Endothelial cell of umbilical vein (primary cell): ENCODE measurements around the gene SGCE. TPM values are rescaled to one million over a fixed set of nuclear protein-coding genes. Genes with fewer than 3 reads are reported as not detected.
"Not testable (repeated sequence)": the region's sequence is repeated elsewhere in the genome, so short reads cannot be mapped to it uniquely, and the experiment has no call there.

Experiments
- BruUV-seq: library from RNA; stranded (reverse); fragments of 400-500 nt; replicated peaks from 2 replicates; lab custom pipeline; 2021; lab: Mats Ljungman, UMichigan
- CTCF ChIA-PET: fragments of 300-600, 350-600 bp; sonication (Branson Sonifier 250); formaldehyde crosslinking; loops from one replicate; lab custom pipeline; 2021; ENCODE audit warnings: antibody characterized with exemption, inconsistent platforms; lab: Charles Lee
- POLR2A ChIA-PET: fragments of 300-600, 350-600 bp; sonication (Branson Sonifier 250); formaldehyde crosslinking; loops from one replicate; lab custom pipeline; 2021; ENCODE audit warnings: antibody characterized with exemption, inconsistent platforms; lab: Charles Lee
- DNase-seq: peaks from one replicate; pipeline ENCODE4 v3.0.0-alpha.2; 2011; ENCODE audit warnings: low read depth, low spot score
- FAIRE-seq: peaks from 2 replicates; lab custom pipeline; 2011; peaks lifted over from hg19 to GRCh38; lab: Jason Lieb, UNC
- H2AFZ ChIP-seq: 2 replicates; pipeline ENCODE4 v1.6.0; 2012; ENCODE audit warnings: low read depth, low read length, control low read depth, inconsistent platforms
- H3K27ac ChIP-seq: 2 replicates; pipeline ENCODE4 v1.5.1; 2011; ENCODE audit warnings: low read depth, mild to moderate bottlenecking, control low read depth, low read length, moderate library complexity; ENCODE audit not compliant: insufficient read depth
- H3K27me3 ChIP-seq, 2 experiments: 2 replicates each; pipeline versions ENCODE4 v1.6.0 to v1.6.1; 2011; ENCODE audit warnings: low read length in 2 of 2, mixed read lengths in 1 of 2; ENCODE audit not compliant: control insufficient read depth in 2 of 2, insufficient read depth in 2 of 2
- H3K36me3 ChIP-seq, 2 experiments: 2 replicates in 1 of 2; 3 replicates in 1 of 2; pipeline ENCODE4 v1.5.1; 2011; ENCODE audit warnings: low read length in 2 of 2, mild to moderate bottlenecking in 1 of 2, moderate library complexity in 1 of 2; ENCODE audit not compliant: control insufficient read depth in 2 of 2, insufficient read depth in 2 of 2; ENCODE audit errors: extremely low read depth in 1 of 2
- H3K4me1 ChIP-seq: 3 replicates; pipeline ENCODE4 v1.5.1; 2011; ENCODE audit warnings: mild to moderate bottlenecking, low read length; ENCODE audit not compliant: control insufficient read depth, insufficient read depth; ENCODE audit errors: extremely low read depth
- H3K4me2 ChIP-seq: 2 replicates; pipeline ENCODE4 v1.6.1; 2011; ENCODE audit warnings: low read length, control low read depth, mixed read lengths; ENCODE audit not compliant: insufficient read depth
- H3K4me3 ChIP-seq, 3 experiments: fragments of 200-600 bp in 1 of 3; sonication (generic), shearing (Covaris generic) in 1 of 3; replicated peaks in 1 of 3; 2 replicates each; pipeline ENCODE4 v1.5.1; 2011 to 2016; ENCODE audit warnings: control low read depth in 3 of 3, low read length in 3 of 3, mild to moderate bottlenecking in 2 of 3, inconsistent platforms in 1 of 3, low read depth in 1 of 3, moderate library complexity in 1 of 3; ENCODE audit not compliant: insufficient read depth in 1 of 3
- H3K79me2 ChIP-seq: 2 replicates; pipeline ENCODE4 v1.6.0; 2012; ENCODE audit warnings: low read length, inconsistent platforms; ENCODE audit not compliant: control insufficient read depth, insufficient read depth
- H3K9ac ChIP-seq: replicated peaks from 2 replicates; pipeline ENCODE3; 2011; ENCODE audit warnings: low read length, control low read depth; ENCODE audit not compliant: insufficient read depth; ENCODE audit errors: extremely low read depth
- H3K9me1 ChIP-seq: replicated peaks from 3 replicates; pipeline ENCODE4 v1.6.0; 2011; ENCODE audit warnings: mild to moderate bottlenecking, low read length; ENCODE audit not compliant: control insufficient read depth, insufficient read depth; ENCODE audit errors: extremely low read depth
- H3K9me3 ChIP-seq: replicated peaks from 2 replicates; pipeline ENCODE4 v1.5.1; 2012; ENCODE audit warnings: low read length, inconsistent platforms; ENCODE audit not compliant: control insufficient read depth, insufficient read depth
- H4K20me1 ChIP-seq: replicated peaks from 2 replicates; pipeline ENCODE3; 2011; ENCODE audit warnings: mild to moderate bottlenecking, low read length; ENCODE audit not compliant: control insufficient read depth, insufficient read depth; ENCODE audit errors: extremely low read depth
- FOS ChIP-seq: IDR thresholded peaks from 2 replicates; pipeline ENCODE4 v1.6.1; 2011; ENCODE audit warnings: mild to moderate bottlenecking, low read length, moderate library complexity, borderline replicate concordance; ENCODE audit not compliant: insufficient read depth
- GATA2 ChIP-seq: IDR thresholded peaks from 2 replicates; pipeline ENCODE4 v1.7.0; 2011; ENCODE audit warnings: low read depth, mild to moderate bottlenecking, moderate library complexity, mixed read lengths, low read length; ENCODE audit not compliant: insufficient read length, insufficient read depth
- JUN ChIP-seq: IDR thresholded peaks from 2 replicates; pipeline ENCODE4 v1.6.1; 2011; ENCODE audit warnings: borderline replicate concordance, low read depth; ENCODE audit not compliant: insufficient read length, insufficient read depth
- dilution Hi-C: fragments of 300-500 bp; cut with MboI; formaldehyde crosslinking; loops from one replicate; pipeline ENCODE4 v1.15.0; 2019; ENCODE audit warnings: low sequenced_read_pairs; ENCODE audit not compliant: extremely low pct_ligation_motif_present
- intact Hi-C: fragments of 100-400 bp; cut with micrococcal nuclease; formaldehyde crosslinking; loops from one replicate; pipeline ENCODE4 v1.10.0; 2022
- polyA plus RNA-seq, 4 experiments: library from polyadenylated mRNA; depleted of rRNA in 3 of 4; stranded (reverse) in 3 of 4; unstranded in 1 of 4; fragments of >200 nt; gene quantifications; 2 replicates each; pipeline versions ENCODE4 v1.2.1 to v1.2.3, GENCODE V29; 2011 to 2012; ENCODE audit warnings: missing spikeins in 1 of 4
- total RNA-seq: library from RNA; stranded (reverse); gene quantifications from 2 replicates; pipeline ENCODE4 v1.2.3, GENCODE V29; 2021
- TF ChIP-seq, protein P1 (sequence below), 2 donors: IDR thresholded peaks; 1 replicate in 1 of 2; 2 replicates in 1 of 2; pipeline ENCODE4 v1.5.1; 2011; ENCODE audit warnings: low read length in 2 of 2, mild to moderate bottlenecking in 2 of 2, moderate library complexity in 2 of 2, control low read depth in 1 of 2, inconsistent platforms in 1 of 2, low read depth in 1 of 2; ENCODE audit not compliant: insufficient read depth in 1 of 2; ENCODE audit errors: extremely low read depth in 1 of 2
- TF ChIP-seq, protein P2 (sequence below): IDR thresholded peaks from 2 replicates; pipeline ENCODE4 v1.6.1; 2011; ENCODE audit not compliant: insufficient read depth, insufficient read length

Gene SGCE
- total and polyA plus RNA-seq, 2 donors (not counting 3 experiments of a cell fraction or from before 2014, with no cell fraction given): 46.8 to 53.3 TPM

DNA sequence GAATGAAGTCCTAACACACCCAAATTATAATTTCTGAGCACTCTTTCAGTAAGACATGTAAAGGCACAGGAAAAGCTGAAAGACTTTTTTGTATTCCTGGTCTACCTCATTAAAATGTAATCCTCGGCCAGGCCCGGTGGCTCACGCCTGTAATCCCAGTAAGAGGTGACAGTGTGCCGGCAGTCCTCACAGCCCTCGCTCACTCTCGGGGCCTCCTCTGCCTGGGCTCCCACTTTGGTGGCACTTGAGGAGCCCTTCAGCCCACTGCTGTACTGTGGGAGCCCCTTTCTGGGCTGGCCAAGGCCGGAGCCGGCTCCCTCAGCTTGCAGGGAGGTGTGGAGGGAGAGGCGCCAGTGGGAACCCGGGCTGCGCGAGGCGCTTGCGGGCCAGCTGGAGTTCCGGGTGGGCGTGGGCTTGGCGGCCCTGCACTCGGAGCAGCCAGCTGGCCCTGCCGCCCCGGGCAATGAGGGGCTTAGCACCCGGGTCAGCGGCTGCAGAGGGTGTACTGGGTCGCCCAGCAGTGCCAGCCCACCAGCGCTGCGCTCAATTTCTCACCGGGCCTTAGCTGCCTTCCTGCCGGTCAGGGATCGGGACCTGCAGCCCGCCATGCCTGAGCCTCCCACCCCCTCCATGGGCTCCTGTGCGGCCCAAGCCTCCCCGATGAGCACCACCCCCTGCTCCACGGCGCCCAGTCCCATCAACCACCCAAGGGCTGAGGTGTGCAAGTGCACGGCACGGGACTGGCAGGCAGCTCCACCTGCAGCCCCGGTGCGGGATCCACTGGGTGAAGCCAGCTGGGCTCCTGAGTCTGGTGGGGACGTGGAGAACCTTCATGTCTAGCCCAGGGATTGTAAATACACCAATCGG lies 49.5 kb upstream of the SGCE start:
- BruUV-seq, CTCF ChIA-PET: not testable (repeated sequence)

DNA sequence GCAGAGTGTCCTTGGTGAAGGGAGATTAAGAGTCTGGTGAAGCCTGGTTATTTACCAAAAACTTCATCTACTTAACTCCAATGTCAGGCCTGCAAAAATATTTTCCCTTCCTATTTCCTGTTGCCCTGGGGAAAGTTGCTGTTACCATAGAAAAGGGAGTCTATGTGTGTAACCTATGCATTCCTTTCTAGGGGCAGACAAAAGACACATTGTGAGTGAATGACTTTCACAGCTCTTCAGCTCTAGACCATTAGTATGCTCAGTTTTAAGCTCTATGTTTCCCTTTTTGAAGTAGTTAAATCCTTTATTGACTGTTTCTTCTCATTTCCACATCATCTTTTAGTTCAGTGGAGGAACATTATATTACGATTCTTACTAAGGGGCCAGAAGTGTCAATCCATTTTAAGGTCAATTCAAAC lies 45.6 kb upstream of the SGCE start:
- Histone ChIP-seq H3K4me3 (no peak overlapping the region), H3K79me2 (no peaks in the 10 kb centered on the region), H3K27me3 (no peaks in the 10 kb centered on the region), H3K36me3 (no peaks in the 10 kb centered on the region), H3K4me2 (peak overlapping the region; percentile 43), H3K4me1 (peaks cover 43% of the 10 kb centered on the region), H3K9me3 (no peaks in the 10 kb centered on the region), H3K9ac (peak overlapping the region; percentile 69), H4K20me1 (no peaks in the 10 kb centered on the region), H3K9me1 (no peaks in the 10 kb centered on the region), H2AFZ (peak overlapping the region; percentile 74), H3K27ac (peak overlapping the region; percentile 69)
- intact Hi-C loops: loop anchor here (2.0 to 5.0 kb wide), 4 partner anchors 187 to 776 kb away; partner anchors contain the start of gene PON2
- no TSS peak for BruUV-seq
- ChIA-PET CTCF (interaction anchor here (0.6 to 1.3 kb wide), 4 partner anchors 15 to 775 kb away, joined by 3 to 4 read pairs (median 4); partner anchors contain the start of gene SGCE), POLR2A (no interaction called here)
- TF ChIP-seq FOS (no peak), JUN (peak; percentile 27), GATA2 (no peak)
- TF ChIP-seq, protein P1, sequence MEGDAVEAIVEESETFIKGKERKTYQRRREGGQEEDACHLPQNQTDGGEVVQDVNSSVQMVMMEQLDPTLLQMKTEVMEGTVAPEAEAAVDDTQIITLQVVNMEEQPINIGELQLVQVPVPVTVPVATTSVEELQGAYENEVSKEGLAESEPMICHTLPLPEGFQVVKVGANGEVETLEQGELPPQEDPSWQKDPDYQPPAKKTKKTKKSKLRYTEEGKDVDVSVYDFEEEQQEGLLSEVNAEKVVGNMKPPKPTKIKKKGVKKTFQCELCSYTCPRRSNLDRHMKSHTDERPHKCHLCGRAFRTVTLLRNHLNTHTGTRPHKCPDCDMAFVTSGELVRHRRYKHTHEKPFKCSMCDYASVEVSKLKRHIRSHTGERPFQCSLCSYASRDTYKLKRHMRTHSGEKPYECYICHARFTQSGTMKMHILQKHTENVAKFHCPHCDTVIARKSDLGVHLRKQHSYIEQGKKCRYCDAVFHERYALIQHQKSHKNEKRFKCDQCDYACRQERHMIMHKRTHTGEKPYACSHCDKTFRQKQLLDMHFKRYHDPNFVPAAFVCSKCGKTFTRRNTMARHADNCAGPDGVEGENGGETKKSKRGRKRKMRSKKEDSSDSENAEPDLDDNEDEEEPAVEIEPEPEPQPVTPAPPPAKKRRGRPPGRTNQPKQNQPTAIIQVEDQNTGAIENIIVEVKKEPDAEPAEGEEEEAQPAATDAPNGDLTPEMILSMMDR (IDR thresholded peaks at IDR 0.05; ENCODE audit: extremely low read depth in 1 of 2, insufficient read depth in 1 of 2, low read depth in 1 of 2, low read length in 2 of 2): no peak
- TF ChIP-seq, protein P2, sequence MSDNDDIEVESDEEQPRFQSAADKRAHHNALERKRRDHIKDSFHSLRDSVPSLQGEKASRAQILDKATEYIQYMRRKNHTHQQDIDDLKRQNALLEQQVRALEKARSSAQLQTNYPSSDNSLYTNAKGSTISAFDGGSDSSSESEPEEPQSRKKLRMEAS: no peak
- DNase-seq (peak; percentile 94), FAIRE-seq (peak; percentile 67)
- dilution Hi-C loops: no loop called here

More for the DNA sequence above, 49.5 kb upstream of the SGCE start:
- dilution Hi-C loops, H3K9me3 ChIP-seq, POLR2A ChIA-PET, intact Hi-C loops, H3K27me3 ChIP-seq, H2AFZ ChIP-seq, H3K9me1 ChIP-seq, H4K20me1 ChIP-seq, H3K4me3 ChIP-seq, H3K9ac ChIP-seq, DNase-seq, FAIRE-seq, H3K79me2 ChIP-seq, H3K36me3 ChIP-seq, H3K27ac ChIP-seq, H3K4me2 ChIP-seq: not testable (repeated sequence)
- H3K4me1 ChIP-seq: peaks cover 16% of the 10 kb centered on the region
